Measurements from ENCODE around the gene HBA1. TPM values are rescaled to one million over a fixed set of nuclear protein-coding genes. Genes with fewer than 3 reads are reported as not detected.

Gene HBA1
- total RNA-seq, 2 experiments from 2014 or later = not detected

DNA sequence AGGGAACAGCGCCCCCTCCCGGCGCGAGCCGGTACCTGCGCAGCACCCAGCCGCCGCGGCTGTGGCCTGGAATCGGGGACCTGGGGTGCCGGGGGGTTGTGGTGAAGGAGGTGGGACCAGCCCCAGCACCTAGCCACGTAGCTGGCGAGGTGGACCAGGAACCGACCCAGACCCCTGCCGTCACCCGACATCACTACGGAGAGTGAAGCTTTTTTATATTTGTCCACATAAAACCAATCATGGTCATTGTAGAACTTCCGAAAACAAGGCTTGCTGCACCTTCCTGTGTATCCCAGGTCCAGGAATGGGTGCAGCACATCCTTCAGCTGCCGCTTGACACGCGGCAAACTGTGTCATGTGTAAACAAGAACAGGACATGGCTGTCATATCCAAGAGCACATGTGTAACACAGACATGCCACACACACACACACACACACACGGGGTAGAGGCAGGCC is 5.1 kb downstream of the HBA1 start:
- peak; percentile 92 for TF ChIP-seq CTCF (IDR thresholded peaks at IDR 0.05)
- no peak overlapping the region for H3K4me3 ChIP-seq (ENCODE audit: low read length)
- Mint-ChIP-seq H3K4me1 (ENCODE audit: low read depth) (no peaks in the 10 kb centered on the region), H3K27me3 (peaks cover 28% of the 10 kb centered on the region), H3K36me3 (ENCODE audit: low read depth) (peaks cover 10% of the 10 kb centered on the region), H3K4me3 (no peak overlapping the region), H3K9me3 (no peaks in the 10 kb centered on the region), H3K27ac (no peak overlapping the region)
- no peak overlapping the region for H3K27ac ChIP-seq (ENCODE audit: low read depth in 1 of 2, low read length in 2 of 2)
- intact Hi-C loops (cut with DNase I, micrococcal nuclease) = loop anchor here (1.0 kb wide), 4 partner anchors 63 to 116 kb away; no protein-coding TSS in a partner anchor
- no peaks in the 10 kb centered on the region for H3K36me3 ChIP-seq (ENCODE audit: insufficient read depth, low read length)
- peaks cover 0 to 6% of the 10 kb centered on the region in 2 experiments for H3K9me3 ChIP-seq (ENCODE audit: control insufficient read depth in 1 of 2, insufficient read depth in 1 of 2, low read length in 2 of 2)
- peak in 2 of 14 experiments; percentile 89 to 92 for DNase-seq
- ChIA-PET CTCF (interaction anchor here (0.5 to 2.5 kb wide), 4 partner anchors 10 to 116 kb away, joined by 3 to 16 read pairs (median 4); no protein-coding TSS in a partner anchor), POLR2A (interaction anchor here (0.7 to 1.7 kb wide), 2 partner anchors 75 to 197 kb away, joined by 3 to 6 read pairs; no protein-coding TSS in a partner anchor)
- ATAC-seq (ENCODE audit: poor library complexity) = no peak
- peaks cover 27 to 33% of the 10 kb centered on the region in 2 experiments for H3K27me3 ChIP-seq (ENCODE audit: control insufficient read depth in 1 of 2, insufficient read depth in 2 of 2, low read length in 2 of 2)
- peaks cover 25% of the 10 kb centered on the region for H3K4me1 ChIP-seq (ENCODE audit: insufficient read depth, low read length)

DNA sequence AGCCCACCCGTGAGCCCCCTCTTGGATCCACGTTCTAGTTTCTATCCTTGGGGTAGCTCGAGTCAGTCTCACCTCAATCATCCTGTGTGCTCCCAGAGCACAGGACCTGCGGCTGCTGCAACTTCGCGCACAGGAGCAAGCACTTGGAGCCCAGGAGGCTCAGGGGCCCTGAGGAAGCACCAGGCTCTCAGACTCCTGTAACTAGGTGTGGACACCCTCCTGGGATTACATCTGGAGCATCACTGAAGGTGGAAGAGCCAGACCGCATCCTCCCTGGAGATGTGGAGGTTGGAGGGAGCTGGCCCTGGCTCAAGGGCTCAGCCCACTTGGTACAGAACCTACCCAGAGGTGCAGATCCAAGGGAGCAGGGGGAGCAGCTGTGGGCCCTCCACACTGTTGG is 6.5 kb downstream of the HBA1 start:
- Histone ChIP-seq H3K36me3 (ENCODE audit: insufficient read depth, low read length) (peaks cover 8% of the 10 kb centered on the region), H3K4me3 (ENCODE audit: low read length) (no peak overlapping the region), H3K27ac (ENCODE audit: low read depth in 1 of 2, low read length in 2 of 2) (no peak overlapping the region), H3K27me3 (ENCODE audit: control insufficient read depth in 1 of 2, insufficient read depth in 2 of 2, low read length in 2 of 2) (peaks cover 17 to 22% of the 10 kb centered on the region in 2 experiments), H3K4me1 (ENCODE audit: insufficient read depth, low read length) (peaks cover 21% of the 10 kb centered on the region), H3K9me3 (ENCODE audit: control insufficient read depth in 1 of 2, insufficient read depth in 1 of 2, low read length in 2 of 2) (peaks cover 0 to 4% of the 10 kb centered on the region in 2 experiments)
- Mint-ChIP-seq H3K4me1 (ENCODE audit: low read depth) (no peaks in the 10 kb centered on the region), H3K9me3 (no peaks in the 10 kb centered on the region), H3K4me3 (no peak overlapping the region), H3K27me3 (peaks cover 19% of the 10 kb centered on the region), H3K36me3 (ENCODE audit: low read depth) (peaks cover 10% of the 10 kb centered on the region), H3K27ac (no peak overlapping the region)
- ChIA-PET CTCF (no interaction called here), POLR2A (no interaction called here)
- TF ChIP-seq CTCF (IDR thresholded peaks at IDR 0.05) = no peak
- intact Hi-C loops (cut with DNase I, micrococcal nuclease) = no loop called here
- DNase-seq = no peak
- no peak for ATAC-seq (ENCODE audit: poor library complexity)

DNA sequence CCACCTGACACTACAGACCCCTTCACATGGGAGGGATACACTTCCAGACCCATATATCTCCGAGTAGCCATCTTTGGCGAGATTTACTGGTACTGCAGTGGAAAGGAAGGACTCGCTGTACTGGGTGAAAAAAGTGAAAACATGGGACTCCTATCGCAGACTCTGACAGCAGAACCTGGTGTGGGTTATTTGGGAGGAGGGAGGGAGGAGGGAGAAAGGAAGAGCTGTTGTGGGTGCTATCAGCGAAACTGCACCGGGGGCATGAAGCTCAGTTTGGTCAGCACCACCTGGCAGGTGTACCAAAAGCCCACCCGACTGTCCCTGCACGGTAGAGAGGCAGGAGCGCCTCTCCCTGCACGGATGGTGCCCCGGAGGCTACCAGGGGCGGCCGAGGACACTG is 8.7 kb downstream of the HBA1 start:
- Mint-ChIP-seq H3K27me3 (no peaks in the 10 kb centered on the region), H3K27ac (no peak overlapping the region)

More for the DNA sequence above, 8.7 kb downstream of the HBA1 start:
- ATAC-seq (ENCODE audit: poor library complexity) (no peak), DNase-seq (no peak)
- Histone ChIP-seq H3K36me3 (ENCODE audit: insufficient read depth, low read length) (peaks cover 27% of the 10 kb centered on the region), H3K9me3 (ENCODE audit: control insufficient read depth in 1 of 2, insufficient read depth in 1 of 2, low read length in 2 of 2) (no peaks in the 10 kb centered on the region), H3K27ac (ENCODE audit: low read depth in 1 of 2, low read length in 2 of 2) (no peak overlapping the region), H3K4me1 (ENCODE audit: insufficient read depth, low read length) (peaks cover 21% of the 10 kb centered on the region), H3K4me3 (ENCODE audit: low read length) (no peak overlapping the region), H3K27me3 (ENCODE audit: control insufficient read depth in 1 of 2, insufficient read depth in 2 of 2, low read length in 2 of 2) (peaks cover 0 to 5% of the 10 kb centered on the region in 2 experiments)
- H3K36me3 Mint-ChIP-seq (ENCODE audit: low read depth) = peaks cover 28% of the 10 kb centered on the region
- ChIA-PET POLR2A (no interaction called here), CTCF (no interaction called here)
- TF ChIP-seq CTCF (IDR thresholded peaks at IDR 0.05) = no peak
- intact Hi-C loops (cut with DNase I, micrococcal nuclease) = no loop called here
- peaks cover 6% of the 10 kb centered on the region for H3K4me1 Mint-ChIP-seq (ENCODE audit: low read depth)
- no peak overlapping the region for H3K4me3 Mint-ChIP-seq
- H3K9me3 Mint-ChIP-seq = no peaks in the 10 kb centered on the region
